Adrenal gland (tissue), 5 donors: ENCODE measurements around the gene MIER2.

Source experiments
- POLR2A ChIP-seq, 2 donors: fragments of 450-650 bp; IDR thresholded peaks; one replicate each; pipeline ENCODE4 v1.6.1; 2017; ENCODE audit warnings: antibody characterized with exemption in 2 of 2, mild to moderate bottlenecking in 2 of 2, moderate library complexity in 1 of 2
- TF ChIP-seq, protein P1 (sequence below), 6 experiments: fragments of 450-650 bp in 4 of 6; fragments of 200-600 bp in 2 of 6; sonication (generic) in 1 of 6; IDR thresholded peaks; 1 replicate in 5 of 6; 2 replicates in 1 of 6; pipeline versions ENCODE4 v1.5.1 to v1.8.0; 2016 to 2021; ENCODE audit warnings: antibody characterized with exemption in 6 of 6, mild to moderate bottlenecking in 2 of 6, moderate library complexity in 1 of 6
- donor health status: DM: no; HTN: no; CAD: no.

DNA sequence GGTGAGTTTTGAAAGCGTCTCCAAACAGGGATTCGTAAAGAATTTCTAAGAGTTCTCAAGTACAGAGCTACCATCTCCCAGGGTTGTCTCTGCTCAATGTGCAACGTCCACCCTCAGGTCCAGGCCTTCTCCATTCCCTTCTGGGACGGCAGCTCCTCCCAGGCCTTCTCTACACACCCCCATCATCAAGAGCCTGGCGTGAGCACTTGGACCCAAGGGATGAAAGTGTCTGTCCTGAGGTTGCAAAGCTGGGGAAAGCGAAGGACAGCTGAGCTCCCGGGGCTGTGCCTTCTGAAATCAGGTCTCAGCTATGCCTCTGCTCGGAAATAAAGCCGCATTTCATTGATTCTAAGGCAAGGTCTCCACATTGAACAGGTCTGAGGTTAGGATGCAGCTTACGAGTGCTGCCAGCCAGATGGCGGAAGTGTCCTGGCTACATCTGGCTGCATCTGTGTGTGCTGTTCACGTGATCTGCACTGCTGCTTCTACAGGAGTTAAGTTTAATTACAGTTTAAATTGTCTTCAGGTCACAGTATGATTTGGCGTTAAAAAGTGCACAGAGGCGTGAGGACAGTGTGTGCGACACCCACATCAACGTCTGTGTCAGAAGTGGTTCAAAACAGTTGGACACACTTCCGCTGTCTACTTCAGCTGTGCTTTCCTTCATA, 27.0 kb upstream of the MIER2 start:
- TF ChIP-seq, protein P1, sequence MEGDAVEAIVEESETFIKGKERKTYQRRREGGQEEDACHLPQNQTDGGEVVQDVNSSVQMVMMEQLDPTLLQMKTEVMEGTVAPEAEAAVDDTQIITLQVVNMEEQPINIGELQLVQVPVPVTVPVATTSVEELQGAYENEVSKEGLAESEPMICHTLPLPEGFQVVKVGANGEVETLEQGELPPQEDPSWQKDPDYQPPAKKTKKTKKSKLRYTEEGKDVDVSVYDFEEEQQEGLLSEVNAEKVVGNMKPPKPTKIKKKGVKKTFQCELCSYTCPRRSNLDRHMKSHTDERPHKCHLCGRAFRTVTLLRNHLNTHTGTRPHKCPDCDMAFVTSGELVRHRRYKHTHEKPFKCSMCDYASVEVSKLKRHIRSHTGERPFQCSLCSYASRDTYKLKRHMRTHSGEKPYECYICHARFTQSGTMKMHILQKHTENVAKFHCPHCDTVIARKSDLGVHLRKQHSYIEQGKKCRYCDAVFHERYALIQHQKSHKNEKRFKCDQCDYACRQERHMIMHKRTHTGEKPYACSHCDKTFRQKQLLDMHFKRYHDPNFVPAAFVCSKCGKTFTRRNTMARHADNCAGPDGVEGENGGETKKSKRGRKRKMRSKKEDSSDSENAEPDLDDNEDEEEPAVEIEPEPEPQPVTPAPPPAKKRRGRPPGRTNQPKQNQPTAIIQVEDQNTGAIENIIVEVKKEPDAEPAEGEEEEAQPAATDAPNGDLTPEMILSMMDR (IDR thresholded peaks at IDR 0.05), result no peak
- TF ChIP-seq POLR2A (IDR thresholded peaks at IDR 0.05), result no peak
